Testis (tissue), 2 donors: Measurements from ENCODE around the gene MOV10L1.

Experiments used
- POLR2A ChIP-seq: fragments of 450-650 bp; IDR thresholded peaks from one replicate; pipeline ENCODE4 v1.6.1; 2017; ENCODE audit warnings: antibody characterized with exemption, mild to moderate bottlenecking, moderate library complexity
- TF ChIP-seq, protein P1 (sequence below), 3 experiments: fragments of 450-650 bp in 2 of 3; fragments of 200-600 bp in 1 of 3; sonication (generic) in 1 of 3; IDR thresholded peaks; one replicate each; pipeline ENCODE4 v1.5.1; 2016 to 2019; ENCODE audit warnings: antibody characterized with exemption in 3 of 3, mild to moderate bottlenecking in 2 of 3, moderate library complexity in 1 of 3

DNA sequence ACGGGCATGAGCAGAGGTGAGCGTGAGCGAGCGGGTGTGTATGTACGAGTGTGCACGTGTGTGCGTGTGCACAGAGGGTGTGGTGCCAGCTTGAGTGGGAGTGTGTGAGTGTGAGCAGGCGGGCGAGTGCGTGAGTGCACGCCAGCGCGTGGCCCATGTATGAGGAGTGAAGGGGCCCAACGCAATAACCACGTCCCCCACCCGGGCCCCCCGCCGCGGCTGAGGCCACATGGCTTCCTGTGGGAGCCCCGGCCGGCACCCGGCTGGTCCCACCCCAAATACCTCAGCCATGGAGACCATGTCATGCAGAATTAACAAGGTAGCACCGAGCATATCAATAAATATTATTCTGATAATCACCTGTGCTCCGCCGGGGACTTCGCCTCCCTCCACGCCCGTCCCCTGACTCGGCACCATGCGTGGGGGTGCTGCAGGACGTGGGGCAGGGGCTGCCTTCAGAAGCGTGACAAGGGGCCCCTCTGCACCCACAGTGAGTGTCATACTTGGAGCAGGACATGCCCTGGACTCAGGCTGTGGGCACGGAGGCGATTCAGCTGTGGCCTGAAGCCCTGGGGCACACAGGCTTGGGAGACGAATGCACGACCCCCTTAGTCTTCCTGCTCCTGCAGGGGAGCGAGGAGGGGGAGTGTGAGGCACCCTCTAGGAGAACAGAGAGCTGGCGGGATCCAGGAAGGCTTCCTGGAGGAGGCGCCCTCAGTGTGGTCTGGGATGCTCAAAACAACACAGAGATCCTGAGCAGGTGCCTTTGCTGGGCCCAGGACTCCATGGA lies 90.3 kb downstream of the MOV10L1 start:
- TF ChIP-seq, protein P1, sequence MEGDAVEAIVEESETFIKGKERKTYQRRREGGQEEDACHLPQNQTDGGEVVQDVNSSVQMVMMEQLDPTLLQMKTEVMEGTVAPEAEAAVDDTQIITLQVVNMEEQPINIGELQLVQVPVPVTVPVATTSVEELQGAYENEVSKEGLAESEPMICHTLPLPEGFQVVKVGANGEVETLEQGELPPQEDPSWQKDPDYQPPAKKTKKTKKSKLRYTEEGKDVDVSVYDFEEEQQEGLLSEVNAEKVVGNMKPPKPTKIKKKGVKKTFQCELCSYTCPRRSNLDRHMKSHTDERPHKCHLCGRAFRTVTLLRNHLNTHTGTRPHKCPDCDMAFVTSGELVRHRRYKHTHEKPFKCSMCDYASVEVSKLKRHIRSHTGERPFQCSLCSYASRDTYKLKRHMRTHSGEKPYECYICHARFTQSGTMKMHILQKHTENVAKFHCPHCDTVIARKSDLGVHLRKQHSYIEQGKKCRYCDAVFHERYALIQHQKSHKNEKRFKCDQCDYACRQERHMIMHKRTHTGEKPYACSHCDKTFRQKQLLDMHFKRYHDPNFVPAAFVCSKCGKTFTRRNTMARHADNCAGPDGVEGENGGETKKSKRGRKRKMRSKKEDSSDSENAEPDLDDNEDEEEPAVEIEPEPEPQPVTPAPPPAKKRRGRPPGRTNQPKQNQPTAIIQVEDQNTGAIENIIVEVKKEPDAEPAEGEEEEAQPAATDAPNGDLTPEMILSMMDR (IDR thresholded peaks at IDR 0.05) = no peak
- no peak for TF ChIP-seq POLR2A
